Measurements from ENCODE around the gene PDLIM7.

Gene PDLIM7

GRCh38 chr5:177448244-177448950, 49.0 kb downstream of the PDLIM7 start:
- POLR2A ChIA-PET = interaction anchor here (0.8 to 5.9 kb wide), 6 partner anchors 8 to 44 kb away, joined by 3 to 34 read pairs (median 4); no protein-coding TSS in a partner anchor
- no peak overlapping the region for H3K27ac ChIP-seq (ENCODE audit: insufficient read depth in 1 of 2, low read depth in 1 of 2, low read length in 2 of 2, poor library complexity in 1 of 2, severe bottlenecking in 2 of 2)
- CTCF ChIA-PET = interaction anchor here (1.1 to 26.2 kb wide), 8 partner anchors 6 to 59 kb away, joined by 3 to 509 read pairs (median 54); partner anchors contain the start of genes F12, GRK6, PFN3 and SLC34A1

GRCh38 chr5:177447611-177448243, 49.7 kb downstream of the PDLIM7 start:
- no peak overlapping the region for H3K27ac ChIP-seq (ENCODE audit: insufficient read depth in 1 of 2, low read depth in 1 of 2, low read length in 2 of 2, poor library complexity in 1 of 2, severe bottlenecking in 2 of 2)
- H3K4me3 ChIP-seq (ENCODE audit: control insufficient read depth in 1 of 7, extremely low read depth in 1 of 7, insufficient read depth in 4 of 7, low read depth in 2 of 7, low read length in 6 of 7) = peak overlapping the region in 6 of 7 experiments; percentile 9 to 61 (median 28)
- peaks cover 0 to 41% (median 25%) of the 10 kb centered on the region in 4 experiments for H3K4me1 ChIP-seq (ENCODE audit: control extremely low read depth in 1 of 4, control insufficient read depth in 4 of 4, insufficient read depth in 4 of 4, low read length in 3 of 4)
- 4% methylated on average over 21 of the region's 23 CpGs for WGBS (ENCODE audit: insufficient coverage)
- ChIA-PET CTCF (interaction anchor here (1.3 to 26.2 kb wide), 7 partner anchors 7 to 59 kb away, joined by 3 to 509 read pairs (median 104); partner anchors contain the start of genes F12, GRK6, PFN3 and SLC34A1), POLR2A (interaction anchor here (0.8 to 5.9 kb wide), 7 partner anchors 7 to 144 kb away, joined by 3 to 34 read pairs (median 3); partner anchors contain the start of genes PRELID1 and RAB24)
- H3K27me3 ChIP-seq (replicated peaks in 2 of 5; ENCODE audit: control insufficient read depth in 4 of 5, insufficient read depth in 5 of 5, low read length in 4 of 5) = no peaks in the 10 kb centered on the region
- peak; percentile 37 to 50 (median 50) for DNase-seq
- H3K9me3 ChIP-seq (ENCODE audit: control extremely low read depth in 1 of 5, control insufficient read depth in 4 of 5, insufficient read depth in 2 of 5, low read depth in 1 of 5, low read length in 4 of 5) = no peaks in the 10 kb centered on the region
- peaks cover 0 to 12% (median 3%) of the 10 kb centered on the region in 4 experiments for H3K36me3 ChIP-seq (ENCODE audit: control insufficient read depth in 4 of 4, insufficient read depth in 4 of 4, low read length in 3 of 4)

More at GRCh38 chr5:177448244-177448950, 49.0 kb downstream of the PDLIM7 start:
- 89% methylated on average over 5 of the region's 6 CpGs for WGBS (ENCODE audit: insufficient coverage)
- Histone ChIP-seq H3K4me1 (ENCODE audit: control extremely low read depth in 1 of 4, control insufficient read depth in 4 of 4, insufficient read depth in 4 of 4, low read length in 3 of 4) (peaks cover 0 to 46% (median 28%) of the 10 kb centered on the region in 4 experiments), H3K4me3 (ENCODE audit: control insufficient read depth in 1 of 7, extremely low read depth in 1 of 7, insufficient read depth in 4 of 7, low read depth in 2 of 7, low read length in 6 of 7) (peak overlapping the region in 2 of 7 experiments; percentile 40 to 61), H3K9me3 (ENCODE audit: control extremely low read depth in 1 of 5, control insufficient read depth in 4 of 5, insufficient read depth in 2 of 5, low read depth in 1 of 5, low read length in 4 of 5) (no peaks in the 10 kb centered on the region), H3K36me3 (ENCODE audit: control insufficient read depth in 4 of 4, insufficient read depth in 4 of 4, low read length in 3 of 4) (peaks cover 0 to 5% (median under 1%) of the 10 kb centered on the region in 4 experiments), H3K27me3 (replicated peaks in 2 of 5; ENCODE audit: control insufficient read depth in 4 of 5, insufficient read depth in 5 of 5, low read length in 4 of 5) (no peaks in the 10 kb centered on the region)
- no peak for DNase-seq

- Histone ChIP-seq H3K9me3 (ENCODE audit: control extremely low read depth in 1 of 5, control insufficient read depth in 4 of 5, insufficient read depth in 2 of 5, low read depth in 1 of 5, low read length in 4 of 5) (no peaks in the 10 kb centered on the region), H3K4me3 (ENCODE audit: control insufficient read depth in 1 of 7, extremely low read depth in 1 of 7, insufficient read depth in 4 of 7, low read depth in 2 of 7, low read length in 6 of 7) (peak overlapping the region in 6 of 7 experiments; percentile 15 to 79 (median 61)), H3K36me3 (ENCODE audit: control insufficient read depth in 4 of 4, insufficient read depth in 4 of 4, low read length in 3 of 4) (peaks cover 0 to 17% (median 8%) of the 10 kb centered on the region in 4 experiments), H3K4me1 (ENCODE audit: control extremely low read depth in 1 of 4, control insufficient read depth in 4 of 4, insufficient read depth in 4 of 4, low read length in 3 of 4) (peaks cover 0 to 41% (median 25%) of the 10 kb centered on the region in 4 experiments), H3K27ac (ENCODE audit: insufficient read depth in 1 of 2, low read depth in 1 of 2, low read length in 2 of 2, poor library complexity in 1 of 2, severe bottlenecking in 2 of 2) (no peak overlapping the region), H3K27me3 (replicated peaks in 2 of 5; ENCODE audit: control insufficient read depth in 4 of 5, insufficient read depth in 5 of 5, low read length in 4 of 5) (no peaks in the 10 kb centered on the region)
- 0% methylated on average over 15 of the region's 52 CpGs for WGBS (ENCODE audit: insufficient coverage)
- ChIA-PET POLR2A (interaction anchor here (0.8 to 5.9 kb wide), 6 partner anchors 10 to 143 kb away, joined by 3 to 34 read pairs (median 3); partner anchors contain the start of genes PRELID1 and RAB24), CTCF (interaction anchor here (1.9 to 26.2 kb wide), 5 partner anchors 7 to 58 kb away, joined by 5 to 509 read pairs (median 265); partner anchors contain the start of genes F12, GRK6, PFN3 and SLC34A1)
- peak; percentile 38 to 82 (median 79) for DNase-seq
These were observed 50.3 kb downstream of the PDLIM7 start for GRCh38 chr5:177447066-177447610.

GRCh38 chr5:177446200-177447065, 51.0 kb downstream of the PDLIM7 start, which contains the start of gene PRR7:
TSS of gene PRR7 (plus strand) at chr5:177446814. CDS start at chr5:177455068, 8,254 bp downstream.
- peak; percentile 47 to 84 (median 76) for DNase-seq
- CTCF ChIA-PET = interaction anchor here (0.9 to 26.2 kb wide), 8 partner anchors 8 to 85 kb away, joined by 3 to 509 read pairs (median 54); partner anchors contain the start of genes DOK3, F12, GRK6 and PFN3
- H3K4me1 ChIP-seq (ENCODE audit: control extremely low read depth in 1 of 4, control insufficient read depth in 4 of 4, insufficient read depth in 4 of 4, low read length in 3 of 4) = peaks cover 0 to 41% (median 25%) of the 10 kb centered on the region in 4 experiments

GRCh38 chr5:177445917-177446199, 51.5 kb downstream of the PDLIM7 start:
- no peak overlapping the region for H3K27ac ChIP-seq (ENCODE audit: insufficient read depth in 1 of 2, low read depth in 1 of 2, low read length in 2 of 2, poor library complexity in 1 of 2, severe bottlenecking in 2 of 2)

More at GRCh38 chr5:177446200-177447065, 51.0 kb downstream of the PDLIM7 start, which contains the start of gene PRR7:
- Histone ChIP-seq H3K9me3 (ENCODE audit: control extremely low read depth in 1 of 5, control insufficient read depth in 4 of 5, insufficient read depth in 2 of 5, low read depth in 1 of 5, low read length in 4 of 5) (no peaks in the 10 kb centered on the region), H3K4me3 (ENCODE audit: control insufficient read depth in 1 of 7, extremely low read depth in 1 of 7, insufficient read depth in 4 of 7, low read depth in 2 of 7, low read length in 6 of 7) (peak within 1 kb of the TSS; percentile 16 to 79 (median 55)), H3K36me3 (ENCODE audit: control insufficient read depth in 4 of 4, insufficient read depth in 4 of 4, low read length in 3 of 4) (peaks cover 0 to 23% (median 13%) of the 10 kb centered on the region in 4 experiments), H3K27ac (ENCODE audit: insufficient read depth in 1 of 2, low read depth in 1 of 2, low read length in 2 of 2, poor library complexity in 1 of 2, severe bottlenecking in 2 of 2) (no peak within 1 kb of the TSS), H3K27me3 (replicated peaks in 2 of 5; ENCODE audit: control insufficient read depth in 4 of 5, insufficient read depth in 5 of 5, low read length in 4 of 5) (no peaks in the 10 kb centered on the region)
- POLR2A ChIA-PET = interaction anchor here (1.0 to 5.9 kb wide), 4 partner anchors 8 to 42 kb away, joined by 3 to 34 read pairs (median 14); no protein-coding TSS in a partner anchor
- 0% methylated on average over 85 of the region's 89 CpGs for WGBS (ENCODE audit: insufficient coverage)

More at GRCh38 chr5:177445917-177446199, 51.5 kb downstream of the PDLIM7 start:
- Histone ChIP-seq H3K4me3 (ENCODE audit: control insufficient read depth in 1 of 7, extremely low read depth in 1 of 7, insufficient read depth in 4 of 7, low read depth in 2 of 7, low read length in 6 of 7) (peak overlapping the region in 6 of 7 experiments; percentile 48 to 79 (median 61)), H3K27me3 (replicated peaks in 2 of 5; ENCODE audit: control insufficient read depth in 4 of 5, insufficient read depth in 5 of 5, low read length in 4 of 5) (no peaks in the 10 kb centered on the region), H3K36me3 (ENCODE audit: control insufficient read depth in 4 of 4, insufficient read depth in 4 of 4, low read length in 3 of 4) (peaks cover 0 to 29% (median 16%) of the 10 kb centered on the region in 4 experiments), H3K9me3 (ENCODE audit: control extremely low read depth in 1 of 5, control insufficient read depth in 4 of 5, insufficient read depth in 2 of 5, low read depth in 1 of 5, low read length in 4 of 5) (no peaks in the 10 kb centered on the region), H3K4me1 (ENCODE audit: control extremely low read depth in 1 of 4, control insufficient read depth in 4 of 4, insufficient read depth in 4 of 4, low read length in 3 of 4) (peaks cover 0 to 41% (median 25%) of the 10 kb centered on the region in 4 experiments)
- DNase-seq = no peak
- ChIA-PET CTCF (interaction anchor here (0.9 to 26.2 kb wide), 7 partner anchors 9 to 84 kb away, joined by 3 to 509 read pairs (median 104); partner anchors contain the start of genes DOK3, F12, GRK6 and PFN3), POLR2A (interaction anchor here (1.0 to 5.9 kb wide), 3 partner anchors 9 to 41 kb away, joined by 6 to 34 read pairs (median 21); no protein-coding TSS in a partner anchor)
- WGBS (ENCODE audit: insufficient coverage) = 0% methylated on average over 1 of the region's 8 CpGs

All from common myeloid progenitor, CD34-positive (primary cell).